ENCODE measurements around the gene PLEKHF1.
"Not testable (repeated sequence)": the region's sequence is repeated elsewhere in the genome, so short reads cannot be mapped to it uniquely, and the experiment has no call there.

The PLEKHF1 gene

DNA sequence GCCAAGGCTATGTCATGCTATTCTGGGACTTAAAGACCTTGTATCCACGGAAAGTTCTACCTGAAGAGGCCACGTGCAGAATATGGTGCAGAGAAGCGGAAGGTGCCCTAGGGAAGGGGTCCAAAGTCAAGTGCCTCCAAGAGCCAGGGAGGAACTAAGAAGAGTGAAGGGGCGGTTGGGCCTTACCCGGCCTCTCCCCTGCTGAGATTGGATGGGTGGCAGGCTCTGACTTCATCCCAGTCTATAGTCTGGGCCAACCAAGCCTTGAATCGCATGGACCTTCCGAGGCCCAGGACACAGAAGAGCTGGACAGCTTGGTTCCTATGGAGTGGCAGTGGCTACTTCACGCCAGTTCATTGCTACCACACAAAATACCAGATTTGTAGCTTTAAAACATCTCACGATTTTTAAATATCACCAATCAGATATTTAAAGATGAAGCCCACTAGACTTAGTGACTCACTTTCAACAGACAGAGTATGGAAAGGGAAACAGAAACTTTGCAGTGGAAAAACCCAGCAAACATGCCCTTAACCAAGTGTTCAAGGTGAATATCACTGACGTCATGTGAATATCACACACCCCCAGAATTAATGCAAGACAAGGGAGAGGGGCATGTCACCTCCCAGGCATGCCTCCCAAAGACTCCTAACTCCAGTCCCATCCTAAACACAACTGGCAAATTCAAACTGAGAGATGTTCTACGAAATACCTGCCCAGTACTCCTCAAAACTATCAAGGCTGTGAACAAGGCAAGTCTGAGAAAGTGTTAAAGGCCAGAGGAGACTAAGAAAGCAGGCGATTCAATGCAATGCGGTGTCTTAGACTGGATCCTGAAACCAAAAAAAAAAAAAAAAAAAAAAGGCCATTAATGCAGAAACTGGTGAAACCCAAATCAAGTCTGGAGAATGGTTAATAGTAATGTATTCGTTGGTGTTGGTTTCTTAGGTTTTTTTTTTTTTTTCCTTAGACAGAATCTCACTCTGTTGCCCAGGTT is 39.6 kb downstream of the PLEKHF1 start:
- Histone ChIP-seq H3K36me3 (ENCODE audit: control insufficient read depth, insufficient read depth, low read length) (peaks cover 2% of the 10 kb centered on the region; the same call in 1 of the 2 replicates), H3K27ac (ENCODE audit: low read length) (no peak overlapping the region), H3K4me1 (ENCODE audit: control insufficient read depth, insufficient read depth, low read length) (no peaks in the 10 kb centered on the region), H3K4me3 (ENCODE audit: low read length) (no peak overlapping the region), H3K27me3 (ENCODE audit: control insufficient read depth, insufficient read depth, low read length) (no peaks in the 10 kb centered on the region), H3K9me3 (ENCODE audit: control insufficient read depth, insufficient read depth, low read length) (no peaks in the 10 kb centered on the region)
- no CpG with 5 or more reads among the region's 14 CpGs for WGBS (ENCODE audit: insufficient coverage, insufficient read length)
- DNase-seq (ENCODE audit: low read depth, low spot score), result no peak

DNA sequence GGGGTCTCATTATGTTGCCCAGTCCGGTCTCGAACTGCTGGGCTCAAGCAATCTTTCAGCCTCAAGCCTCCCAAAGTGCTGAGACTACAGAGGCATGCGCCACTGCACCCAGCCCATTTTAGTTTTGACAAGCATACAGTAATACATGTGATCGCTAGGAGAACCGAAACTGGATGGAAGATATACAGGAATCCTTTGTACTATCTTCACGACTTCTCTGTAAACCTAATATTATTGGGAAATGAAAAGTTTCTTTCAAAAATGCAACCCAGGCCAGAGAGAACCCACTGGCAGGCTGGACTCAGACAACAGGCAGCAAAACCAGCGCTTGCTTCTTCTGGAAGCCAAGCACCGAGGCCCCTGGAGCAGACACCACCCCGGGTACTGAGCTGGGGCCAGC is 40.4 kb downstream of the PLEKHF1 start:
- no peak overlapping the region for H3K27ac ChIP-seq (ENCODE audit: low read length)
- no peak for DNase-seq (ENCODE audit: low read depth, low spot score)
- H3K36me3 ChIP-seq (ENCODE audit: control insufficient read depth, insufficient read depth, low read length), result peaks cover 2% of the 10 kb centered on the region; the same call in 1 of the 2 replicates

DNA sequence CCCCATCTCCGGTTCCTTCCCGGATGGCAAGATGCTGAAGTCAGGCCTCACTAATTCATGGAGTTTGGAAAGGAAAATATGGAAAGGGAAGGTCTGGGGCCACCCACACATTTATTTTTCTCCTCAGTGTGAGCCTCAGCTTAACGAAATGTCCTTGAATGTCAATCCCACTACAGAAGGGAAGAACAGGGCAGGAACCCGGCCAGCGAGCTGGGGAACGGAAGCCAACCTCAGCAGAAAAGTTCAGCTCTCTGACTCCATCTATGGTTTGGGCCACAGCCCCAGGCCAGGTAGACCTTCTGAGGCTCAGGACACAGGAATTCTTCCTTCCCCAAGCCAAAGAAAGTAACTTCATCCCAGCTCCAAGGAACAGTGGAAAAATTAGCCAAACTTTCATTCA is 41.4 kb downstream of the PLEKHF1 start:
- Histone ChIP-seq H3K27ac (ENCODE audit: low read length) (no peak overlapping the region), H3K4me3 (ENCODE audit: low read length) (no peak overlapping the region), H3K4me1 (ENCODE audit: control insufficient read depth, insufficient read depth, low read length) (no peaks in the 10 kb centered on the region), H3K27me3 (ENCODE audit: control insufficient read depth, insufficient read depth, low read length) (no peaks in the 10 kb centered on the region), H3K9me3 (ENCODE audit: control insufficient read depth, insufficient read depth, low read length) (no peaks in the 10 kb centered on the region), H3K36me3 (ENCODE audit: control insufficient read depth, insufficient read depth, low read length) (peaks cover 2% of the 10 kb centered on the region; the same call in 1 of the 2 replicates)
- WGBS (ENCODE audit: insufficient coverage, insufficient read length), result no CpG with 5 or more reads among the region's 6 CpGs
- no peak for DNase-seq (ENCODE audit: low read depth, low spot score)

More for the DNA sequence above, 40.4 kb downstream of the PLEKHF1 start:
- Histone ChIP-seq H3K4me1 (ENCODE audit: control insufficient read depth, insufficient read depth, low read length) (no peaks in the 10 kb centered on the region), H3K27me3 (ENCODE audit: control insufficient read depth, insufficient read depth, low read length) (no peaks in the 10 kb centered on the region), H3K4me3 (ENCODE audit: low read length) (no peak overlapping the region), H3K9me3 (ENCODE audit: control insufficient read depth, insufficient read depth, low read length) (no peaks in the 10 kb centered on the region)
- WGBS (ENCODE audit: insufficient coverage, insufficient read length), result no CpG with 5 or more reads among the region's 9 CpGs

DNA sequence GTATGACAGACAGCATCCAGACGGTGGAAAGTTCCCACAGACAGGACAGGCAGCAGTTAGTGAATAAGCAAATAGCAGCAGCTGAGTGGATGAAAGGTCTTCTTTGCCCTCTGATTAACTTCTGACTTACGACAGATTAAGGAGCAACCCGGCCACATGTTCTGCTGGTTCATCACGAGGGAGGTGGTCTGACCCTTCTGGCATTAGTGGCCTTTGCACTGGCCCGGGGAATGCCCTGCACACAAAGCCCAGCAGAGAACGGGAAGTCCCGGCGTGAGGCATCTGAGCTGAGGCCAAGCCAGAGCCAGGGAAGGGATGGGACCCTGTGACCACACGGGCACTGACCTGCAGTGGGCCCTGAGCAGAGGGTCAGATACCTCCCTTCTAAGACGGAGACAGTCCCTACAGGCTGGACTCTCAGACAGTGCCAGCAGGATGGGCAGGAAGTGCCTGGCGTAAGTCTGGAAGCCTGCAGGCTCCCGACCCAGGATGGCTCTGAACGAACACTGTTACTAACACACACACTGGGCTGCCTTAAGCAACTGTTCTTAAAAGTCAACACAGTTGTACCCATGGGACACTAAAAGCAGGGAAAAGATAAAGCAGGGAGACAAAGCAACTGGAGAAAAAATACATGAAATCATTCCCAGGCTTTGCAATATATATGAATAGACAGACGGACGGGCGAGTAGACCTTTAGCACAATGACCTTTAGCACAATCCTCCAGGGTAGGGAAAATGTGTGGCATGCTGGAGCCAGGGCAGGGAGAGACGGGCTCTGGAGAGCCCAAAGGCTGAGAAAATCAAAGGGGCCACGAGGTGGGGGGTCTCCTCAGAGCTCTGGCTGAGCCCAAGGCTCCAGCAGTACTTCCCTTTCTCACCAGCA is 43.5 kb downstream of the PLEKHF1 start:
- DNase-seq (ENCODE audit: low read depth, low spot score), result no peak
- Histone ChIP-seq H3K4me1 (ENCODE audit: control insufficient read depth, insufficient read depth, low read length) (no peaks in the 10 kb centered on the region), H3K27me3 (ENCODE audit: control insufficient read depth, insufficient read depth, low read length) (no peaks in the 10 kb centered on the region), H3K9me3 (ENCODE audit: control insufficient read depth, insufficient read depth, low read length) (no peaks in the 10 kb centered on the region), H3K27ac (ENCODE audit: low read length) (no peak overlapping the region), H3K4me3 (ENCODE audit: low read length) (no peak overlapping the region), H3K36me3 (ENCODE audit: control insufficient read depth, insufficient read depth, low read length) (no peaks in the 10 kb centered on the region)
- no CpG with 5 or more reads among the region's 18 CpGs for WGBS (ENCODE audit: insufficient coverage, insufficient read length)

DNA sequence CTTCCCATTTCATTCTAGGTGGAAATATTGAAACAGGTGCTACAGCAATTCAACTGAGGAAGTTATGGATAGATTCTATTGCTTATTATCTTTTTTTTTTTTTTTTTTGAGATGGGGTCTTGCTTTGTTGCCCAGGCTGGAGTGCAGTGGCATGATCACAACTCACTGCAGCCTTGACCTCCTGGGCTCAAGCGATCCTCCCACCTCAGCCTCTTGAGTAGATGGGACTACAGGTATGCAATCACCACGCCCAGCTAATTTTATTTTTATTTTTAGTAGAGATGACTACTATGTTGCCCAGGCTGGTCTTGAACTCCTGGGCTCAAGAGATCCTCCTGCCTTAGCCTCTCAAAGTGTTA is 44.2 kb downstream of the PLEKHF1 start:
- H3K9me3 ChIP-seq (ENCODE audit: control insufficient read depth, insufficient read depth, low read length); DNase-seq (ENCODE audit: low read depth, low spot score); H3K4me3 ChIP-seq (ENCODE audit: low read length); H3K4me1 ChIP-seq (ENCODE audit: control insufficient read depth, insufficient read depth, low read length); H3K27me3 ChIP-seq (ENCODE audit: control insufficient read depth, insufficient read depth, low read length); H3K27ac ChIP-seq (ENCODE audit: low read length); H3K36me3 ChIP-seq (ENCODE audit: control insufficient read depth, insufficient read depth, low read length): not testable (repeated sequence)
- WGBS (ENCODE audit: insufficient coverage, insufficient read length), result no CpG with 5 or more reads among the region's 2 CpGs

DNA sequence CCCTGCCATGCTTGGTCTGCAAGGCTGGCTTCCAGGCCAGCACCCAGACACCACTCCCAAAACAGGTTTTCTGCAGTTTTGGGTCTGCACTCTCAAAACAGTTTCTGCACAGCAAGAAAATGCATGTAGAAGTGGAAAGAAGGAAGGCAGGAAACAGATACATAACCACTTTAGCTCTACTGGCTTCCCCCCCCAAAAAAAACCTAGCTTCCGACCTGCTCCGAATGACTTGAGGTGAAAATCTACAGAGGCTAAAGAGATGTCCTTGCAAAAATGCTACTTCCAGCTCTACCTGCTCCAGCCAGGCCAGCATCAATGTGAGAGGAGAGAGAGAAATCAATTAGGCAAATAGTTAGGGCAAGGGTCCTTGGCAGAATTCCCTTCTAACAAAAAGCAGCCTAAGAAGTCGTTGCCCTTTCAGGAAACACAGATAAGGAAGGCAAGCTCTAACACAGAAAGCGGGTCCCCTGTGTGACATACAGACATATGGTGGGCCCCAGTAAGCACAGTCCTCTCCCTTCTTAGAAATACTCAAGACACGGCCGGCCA is 46.4 kb downstream of the PLEKHF1 start:
- no peaks in the 10 kb centered on the region for H3K4me1 ChIP-seq (ENCODE audit: control insufficient read depth, insufficient read depth, low read length)
- no peak for DNase-seq (ENCODE audit: low read depth, low spot score)
- WGBS (ENCODE audit: insufficient coverage, insufficient read length), result no CpG with 5 or more reads among the region's 6 CpGs

DNA sequence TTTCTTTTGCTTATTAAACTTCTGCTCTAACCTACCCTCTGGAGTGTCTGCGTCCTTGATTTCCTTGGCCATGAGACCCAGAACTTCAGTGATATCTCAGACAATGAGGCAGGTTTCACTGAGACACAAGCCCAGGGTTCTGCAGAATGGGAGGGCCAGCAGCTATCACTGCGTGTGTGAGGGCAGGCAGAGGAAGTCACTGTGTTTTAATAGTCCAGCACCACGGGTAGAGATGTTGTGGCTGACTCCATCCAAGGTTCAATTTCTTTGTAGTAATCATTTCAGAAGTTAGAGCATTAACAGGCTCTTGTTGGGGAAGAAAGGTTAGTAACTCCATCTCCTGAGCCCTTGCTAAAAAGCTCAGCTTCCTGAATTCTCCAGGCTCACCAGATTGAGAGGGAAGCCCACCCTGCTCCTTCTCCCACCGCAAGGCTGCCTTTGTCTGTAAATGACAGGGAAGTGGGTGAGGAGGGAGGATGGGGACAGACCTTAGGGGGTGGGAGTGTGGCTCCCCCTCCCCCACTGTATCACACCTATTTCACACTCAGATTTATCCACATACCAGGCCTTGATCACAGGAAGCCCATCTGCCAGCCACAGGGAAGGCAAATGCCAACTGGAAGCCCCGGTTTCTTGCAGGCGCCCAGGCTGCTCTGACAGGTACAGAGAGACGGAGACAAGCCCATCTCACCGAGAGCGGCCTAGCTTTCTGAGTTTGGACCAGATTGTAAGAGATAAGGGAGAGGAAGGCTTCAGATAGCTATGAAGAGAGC is 47.7 kb downstream of the PLEKHF1 start:
- Histone ChIP-seq H3K4me3 (ENCODE audit: low read length) (no peak overlapping the region), H3K4me1 (ENCODE audit: control insufficient read depth, insufficient read depth, low read length) (no peaks in the 10 kb centered on the region), H3K36me3 (ENCODE audit: control insufficient read depth, insufficient read depth, low read length) (no peaks in the 10 kb centered on the region), H3K27me3 (ENCODE audit: control insufficient read depth, insufficient read depth, low read length) (no peaks in the 10 kb centered on the region), H3K27ac (ENCODE audit: low read length) (no peak overlapping the region), H3K9me3 (ENCODE audit: control insufficient read depth, insufficient read depth, low read length) (no peaks in the 10 kb centered on the region)
- WGBS (ENCODE audit: insufficient coverage, insufficient read length), result no CpG with 5 or more reads among the region's 9 CpGs
- DNase-seq (ENCODE audit: low read depth, low spot score), result no peak

More for the DNA sequence above, 46.4 kb downstream of the PLEKHF1 start:
- Histone ChIP-seq H3K4me3 (ENCODE audit: low read length) (no peak overlapping the region), H3K27ac (ENCODE audit: low read length) (no peak overlapping the region), H3K9me3 (ENCODE audit: control insufficient read depth, insufficient read depth, low read length) (no peaks in the 10 kb centered on the region), H3K27me3 (ENCODE audit: control insufficient read depth, insufficient read depth, low read length) (no peaks in the 10 kb centered on the region), H3K36me3 (ENCODE audit: control insufficient read depth, insufficient read depth, low read length) (no peaks in the 10 kb centered on the region)

DNA sequence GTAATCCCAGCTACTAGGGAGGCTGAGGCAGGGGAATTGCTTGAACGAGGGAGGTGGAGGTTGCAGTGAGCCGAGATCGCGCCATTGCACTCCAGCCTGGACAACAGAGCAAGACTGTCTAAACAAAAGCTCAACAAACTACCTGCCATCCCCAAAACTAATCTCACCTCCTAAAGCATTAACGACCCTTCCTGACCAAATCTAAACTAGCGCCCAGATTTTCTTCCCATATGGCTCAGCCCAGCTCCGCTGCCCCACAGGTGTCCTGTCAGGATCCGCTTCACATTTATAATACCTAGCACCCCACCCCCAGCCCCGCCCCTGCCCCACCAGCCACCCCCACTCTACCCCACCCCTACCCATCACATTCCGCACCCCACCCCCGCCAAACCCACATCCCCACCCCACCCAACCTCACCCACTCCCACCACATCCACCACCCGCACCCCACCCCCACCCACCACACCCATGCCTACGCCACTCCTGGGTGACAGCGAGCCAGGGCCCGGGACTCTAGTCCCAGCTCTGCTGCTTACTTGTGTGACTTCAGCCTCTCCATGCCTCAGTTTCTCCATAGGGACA is 49.2 kb downstream of the PLEKHF1 start:
- Histone ChIP-seq H3K4me1 (ENCODE audit: control insufficient read depth, insufficient read depth, low read length) (no peaks in the 10 kb centered on the region), H3K36me3 (ENCODE audit: control insufficient read depth, insufficient read depth, low read length) (no peaks in the 10 kb centered on the region), H3K27me3 (ENCODE audit: control insufficient read depth, insufficient read depth, low read length) (no peaks in the 10 kb centered on the region), H3K4me3 (ENCODE audit: low read length) (peak overlapping the region; percentile 54), H3K27ac (ENCODE audit: low read length) (no peak overlapping the region), H3K9me3 (ENCODE audit: control insufficient read depth, insufficient read depth, low read length) (no peaks in the 10 kb centered on the region)
- whole genome bisulfite sequencing (ENCODE audit: insufficient coverage, insufficient read length), result no CpG with 5 or more reads among the region's 15 CpGs
- no peak for DNase-seq (ENCODE audit: low read depth, low spot score)

DNA sequence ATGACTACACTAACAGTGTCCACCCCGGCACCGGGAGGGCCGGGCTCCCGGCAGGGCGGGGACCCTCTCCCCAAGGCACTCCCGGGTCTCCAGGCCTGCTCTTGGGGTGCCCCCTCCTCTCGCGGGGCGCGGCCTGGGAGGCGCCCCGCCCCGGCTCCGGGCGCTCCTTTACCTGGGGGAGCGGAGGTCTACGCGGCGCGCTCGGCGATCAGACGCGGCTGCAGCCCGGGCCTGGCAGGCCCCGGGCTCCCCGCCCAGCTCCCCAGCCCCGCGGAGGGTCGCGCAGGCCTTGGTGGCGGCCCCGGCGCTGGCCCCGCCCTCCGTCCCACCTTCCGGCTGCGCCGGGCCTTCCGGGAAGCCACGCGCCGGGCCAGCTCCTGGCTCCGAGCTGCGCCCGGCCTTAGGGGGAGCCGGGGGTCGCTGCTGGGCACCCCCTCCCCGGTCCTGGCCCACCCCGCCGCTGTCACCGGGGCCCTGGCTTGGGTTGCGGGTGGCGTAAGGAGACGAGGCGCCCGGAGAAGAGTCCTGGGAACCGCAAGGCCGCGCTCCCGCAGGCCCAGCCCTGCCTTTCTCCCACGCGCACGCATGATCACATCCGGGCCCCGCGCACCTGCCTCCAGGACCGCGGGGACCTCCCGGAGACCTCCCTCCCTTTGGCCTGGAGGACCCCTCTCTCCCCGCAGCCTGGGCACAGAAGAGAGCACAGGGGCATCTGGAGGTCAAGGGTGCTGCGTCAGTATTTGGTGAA is 49.9 kb downstream of the PLEKHF1 start, which contains the start of gene C19orf12:
C19orf12 (minus strand) TSS at position 309 of the 748 bp plus-strand sequence. CDS start 6,848 bp downstream, outside the sequence.
- Histone ChIP-seq H3K27ac (ENCODE audit: low read length) (no peak within 1 kb of the TSS), H3K36me3 (ENCODE audit: control insufficient read depth, insufficient read depth, low read length) (no peaks in the 10 kb centered on the region), H3K4me1 (ENCODE audit: control insufficient read depth, insufficient read depth, low read length) (no peaks in the 10 kb centered on the region), H3K27me3 (ENCODE audit: control insufficient read depth, insufficient read depth, low read length) (no peaks in the 10 kb centered on the region), H3K4me3 (ENCODE audit: low read length) (peak within 1 kb of the TSS; percentile 54), H3K9me3 (ENCODE audit: control insufficient read depth, insufficient read depth, low read length) (no peaks in the 10 kb centered on the region)
- DNase-seq (ENCODE audit: low read depth, low spot score), result no peak
- WGBS (ENCODE audit: insufficient coverage, insufficient read length), result no CpG with 5 or more reads among the region's 72 CpGs

Data from iPS DF 6.9 (cell line).